Endothelial cell of umbilical vein (primary cell): ENCODE measurements around the gene SYNM. TPM values are rescaled to one million over a fixed set of nuclear protein-coding genes. Genes with fewer than 3 reads are reported as not detected.

Experiments used
- BruUV-seq: library from RNA; stranded (reverse); fragments of 400-500 nt; replicated peaks from 2 replicates; lab custom pipeline; 2021; lab: Mats Ljungman, UMichigan
- CTCF ChIA-PET: fragments of 300-600, 350-600 bp; sonication (Branson Sonifier 250); formaldehyde crosslinking; loops from one replicate; lab custom pipeline; 2021; ENCODE audit warnings: antibody characterized with exemption, inconsistent platforms; lab: Charles Lee
- POLR2A ChIA-PET: fragments of 300-600, 350-600 bp; sonication (Branson Sonifier 250); formaldehyde crosslinking; loops from one replicate; lab custom pipeline; 2021; ENCODE audit warnings: antibody characterized with exemption, inconsistent platforms; lab: Charles Lee
- DNase-seq: peaks from one replicate; pipeline ENCODE4 v3.0.0-alpha.2; 2011; ENCODE audit warnings: low read depth, low spot score
- FAIRE-seq: peaks from 2 replicates; lab custom pipeline; 2011; peaks lifted over from hg19 to GRCh38; lab: Jason Lieb, UNC
- H2AFZ ChIP-seq: 2 replicates; pipeline ENCODE4 v1.6.0; 2012; ENCODE audit warnings: low read depth, low read length, control low read depth, inconsistent platforms
- H3K27ac ChIP-seq: 2 replicates; pipeline ENCODE4 v1.5.1; 2011; ENCODE audit warnings: low read depth, mild to moderate bottlenecking, control low read depth, low read length, moderate library complexity; ENCODE audit not compliant: insufficient read depth
- H3K27me3 ChIP-seq, 2 experiments: 2 replicates each; pipeline versions ENCODE4 v1.6.0 to v1.6.1; 2011; ENCODE audit warnings: low read length in 2 of 2, mixed read lengths in 1 of 2; ENCODE audit not compliant: control insufficient read depth in 2 of 2, insufficient read depth in 2 of 2
- H3K36me3 ChIP-seq, 2 experiments: 2 replicates in 1 of 2; 3 replicates in 1 of 2; pipeline ENCODE4 v1.5.1; 2011; ENCODE audit warnings: low read length in 2 of 2, mild to moderate bottlenecking in 1 of 2, moderate library complexity in 1 of 2; ENCODE audit not compliant: control insufficient read depth in 2 of 2, insufficient read depth in 2 of 2; ENCODE audit errors: extremely low read depth in 1 of 2
- H3K4me1 ChIP-seq: 3 replicates; pipeline ENCODE4 v1.5.1; 2011; ENCODE audit warnings: mild to moderate bottlenecking, low read length; ENCODE audit not compliant: control insufficient read depth, insufficient read depth; ENCODE audit errors: extremely low read depth
- H3K4me2 ChIP-seq: 2 replicates; pipeline ENCODE4 v1.6.1; 2011; ENCODE audit warnings: low read length, control low read depth, mixed read lengths; ENCODE audit not compliant: insufficient read depth
- H3K4me3 ChIP-seq, 3 experiments: fragments of 200-600 bp in 1 of 3; sonication (generic), shearing (Covaris generic) in 1 of 3; replicated peaks in 1 of 3; 2 replicates each; pipeline ENCODE4 v1.5.1; 2011 to 2016; ENCODE audit warnings: control low read depth in 3 of 3, low read length in 3 of 3, mild to moderate bottlenecking in 2 of 3, inconsistent platforms in 1 of 3, low read depth in 1 of 3, moderate library complexity in 1 of 3; ENCODE audit not compliant: insufficient read depth in 1 of 3
- H3K79me2 ChIP-seq: 2 replicates; pipeline ENCODE4 v1.6.0; 2012; ENCODE audit warnings: low read length, inconsistent platforms; ENCODE audit not compliant: control insufficient read depth, insufficient read depth
- H3K9ac ChIP-seq: replicated peaks from 2 replicates; pipeline ENCODE3; 2011; ENCODE audit warnings: low read length, control low read depth; ENCODE audit not compliant: insufficient read depth; ENCODE audit errors: extremely low read depth
- H3K9me1 ChIP-seq: replicated peaks from 3 replicates; pipeline ENCODE4 v1.6.0; 2011; ENCODE audit warnings: mild to moderate bottlenecking, low read length; ENCODE audit not compliant: control insufficient read depth, insufficient read depth; ENCODE audit errors: extremely low read depth
- H3K9me3 ChIP-seq: replicated peaks from 2 replicates; pipeline ENCODE4 v1.5.1; 2012; ENCODE audit warnings: low read length, inconsistent platforms; ENCODE audit not compliant: control insufficient read depth, insufficient read depth
- H4K20me1 ChIP-seq: replicated peaks from 2 replicates; pipeline ENCODE3; 2011; ENCODE audit warnings: mild to moderate bottlenecking, low read length; ENCODE audit not compliant: control insufficient read depth, insufficient read depth; ENCODE audit errors: extremely low read depth
- CTCF ChIP-seq, 2 donors: IDR thresholded peaks; 1 replicate in 1 of 2; 2 replicates in 1 of 2; pipeline ENCODE4 v1.5.1; 2011; ENCODE audit warnings: low read length in 2 of 2, mild to moderate bottlenecking in 2 of 2, moderate library complexity in 2 of 2, control low read depth in 1 of 2, inconsistent platforms in 1 of 2, low read depth in 1 of 2; ENCODE audit not compliant: insufficient read depth in 1 of 2; ENCODE audit errors: extremely low read depth in 1 of 2
- EZH2 ChIP-seq: IDR thresholded peaks from 2 replicates; pipeline ENCODE4 v1.6.1; 2012; ENCODE audit warnings: borderline replicate concordance, low read depth, mild to moderate bottlenecking, moderate library complexity, low read length, inconsistent platforms; ENCODE audit not compliant: severe bottlenecking
- FOS ChIP-seq: IDR thresholded peaks from 2 replicates; pipeline ENCODE4 v1.6.1; 2011; ENCODE audit warnings: mild to moderate bottlenecking, low read length, moderate library complexity, borderline replicate concordance; ENCODE audit not compliant: insufficient read depth
- GATA2 ChIP-seq: IDR thresholded peaks from 2 replicates; pipeline ENCODE4 v1.7.0; 2011; ENCODE audit warnings: low read depth, mild to moderate bottlenecking, moderate library complexity, mixed read lengths, low read length; ENCODE audit not compliant: insufficient read length, insufficient read depth
- JUN ChIP-seq: IDR thresholded peaks from 2 replicates; pipeline ENCODE4 v1.6.1; 2011; ENCODE audit warnings: borderline replicate concordance, low read depth; ENCODE audit not compliant: insufficient read length, insufficient read depth
- MAX ChIP-seq: IDR thresholded peaks from 2 replicates; pipeline ENCODE4 v1.6.1; 2011; ENCODE audit not compliant: insufficient read depth, insufficient read length
- MYC ChIP-seq: IDR thresholded peaks from one replicate; pipeline ENCODE4 v1.6.1; 2011; ENCODE audit warnings: mild to moderate bottlenecking, low read depth, low read length
- POLR2A ChIP-seq: IDR thresholded peaks from 2 replicates; pipeline ENCODE4 v1.6.1; 2012; ENCODE audit warnings: low read depth, mild to moderate bottlenecking, control low read depth, low read length
- POLR2AphosphoS5 ChIP-seq: IDR thresholded peaks from 2 replicates; pipeline ENCODE4 v1.6.1; 2012; ENCODE audit warnings: low read depth, mild to moderate bottlenecking, control low read depth, low read length, moderate library complexity; ENCODE audit not compliant: insufficient read depth
- dilution Hi-C: fragments of 300-500 bp; cut with MboI; formaldehyde crosslinking; loops from one replicate; pipeline ENCODE4 v1.15.0; 2019; ENCODE audit warnings: low sequenced_read_pairs; ENCODE audit not compliant: extremely low pct_ligation_motif_present
- intact Hi-C: fragments of 100-400 bp; cut with micrococcal nuclease; formaldehyde crosslinking; loops from one replicate; pipeline ENCODE4 v1.10.0; 2022
- polyA plus RNA-seq, 4 experiments: library from polyadenylated mRNA; depleted of rRNA in 3 of 4; stranded (reverse) in 3 of 4; unstranded in 1 of 4; fragments of >200 nt; gene quantifications; 2 replicates each; pipeline versions ENCODE4 v1.2.1 to v1.2.3, GENCODE V29; 2011 to 2012; ENCODE audit warnings: missing spikeins in 1 of 4
- total RNA-seq: library from RNA; stranded (reverse); gene quantifications from 2 replicates; pipeline ENCODE4 v1.2.3, GENCODE V29; 2021

SYNM gene
- total and polyA plus RNA-seq, 2 donors (not counting 3 experiments of a cell fraction or from before 2014, with no cell fraction given) = 3.7 to 10.2 TPM

GRCh38 chr15:99096894-99097426, 7.9 kb upstream of the SYNM start:
- dilution Hi-C loops (no loop called here), intact Hi-C loops (no loop called here)
- Histone ChIP-seq H3K27me3 (peaks cover 0 to 2% of the 10 kb centered on the region in 2 experiments), H2AFZ (no peak overlapping the region), H3K9me1 (no peaks in the 10 kb centered on the region), H3K9me3 (no peaks in the 10 kb centered on the region), H3K4me2 (no peak overlapping the region), H4K20me1 (no peaks in the 10 kb centered on the region), H3K27ac (no peak overlapping the region), H3K9ac (no peak overlapping the region), H3K79me2 (no peaks in the 10 kb centered on the region), H3K36me3 (no peaks in the 10 kb centered on the region), H3K4me3 (no peak overlapping the region), H3K4me1 (no peaks in the 10 kb centered on the region)
- FAIRE-seq (no peak), DNase-seq (no peak)
- TF ChIP-seq FOS (no peak), GATA2 (no peak), MAX (no peak)
- BruUV-seq = no TSS peak
- POLR2A ChIA-PET = no interaction called here
- CTCF ChIA-PET = no interaction called here

GRCh38 chr15:99097441-99098410, 7.2 kb upstream of the SYNM start:
- POLR2A ChIA-PET = no interaction called here

More at GRCh38 chr15:99097441-99098410, 7.2 kb upstream of the SYNM start:
- Histone ChIP-seq H3K4me3 (no peak overlapping the region), H3K27me3 (peaks cover 3 to 5% of the 10 kb centered on the region in 2 experiments), H3K4me1 (no peaks in the 10 kb centered on the region), H3K9me1 (no peaks in the 10 kb centered on the region), H2AFZ (no peak overlapping the region), H3K9me3 (no peaks in the 10 kb centered on the region), H3K9ac (no peak overlapping the region), H3K36me3 (no peaks in the 10 kb centered on the region), H3K4me2 (no peak overlapping the region), H4K20me1 (no peaks in the 10 kb centered on the region), H3K79me2 (no peaks in the 10 kb centered on the region), H3K27ac (no peak overlapping the region)
- intact Hi-C loops = no loop called here
- no TSS peak for BruUV-seq
- DNase-seq (no peak), FAIRE-seq (no peak)
- CTCF ChIA-PET = interaction anchor here (0.8 kb wide), 1 partner anchor 112 kb away, joined by 3 read pairs; no protein-coding TSS in a partner anchor
- dilution Hi-C loops = no loop called here
- TF ChIP-seq EZH2 (no peak), JUN (no peak), GATA2 (no peak), FOS (no peak), MAX (no peak), CTCF (IDR thresholded peaks at IDR 0.05; ENCODE audit: extremely low read depth in 1 of 2, insufficient read depth in 1 of 2, low read depth in 1 of 2, low read length in 2 of 2) (no peak), MYC (no peak), POLR2A (no peak), POLR2AphosphoS5 (no peak)
